Astrocyte (in vitro differentiated cells and primary cell): Measurements from ENCODE around the gene LGALS8. TPM values are rescaled to one million over a fixed set of nuclear protein-coding genes. Genes with fewer than 3 reads are reported as not detected.

Source experiments
- DNase-seq: peaks from one replicate; pipeline ENCODE4 v3.0.0-alpha.2; 2010; ENCODE audit warnings: low read depth
- FAIRE-seq: peaks from 2 replicates; lab custom pipeline; 2011; peaks lifted over from hg19 to GRCh38; lab: Jason Lieb, UNC
- H2AFZ ChIP-seq: 2 replicates; pipeline ENCODE4 v1.6.0; 2012; ENCODE audit warnings: low read depth, low read length, inconsistent platforms
- H3K27ac ChIP-seq: 2 replicates; pipeline ENCODE4 v1.5.1; 2011; ENCODE audit warnings: low read depth, low read length, inconsistent platforms
- H3K27me3 ChIP-seq: 2 replicates; pipeline ENCODE4 v1.6.0; 2011; ENCODE audit warnings: low read length, inconsistent platforms; ENCODE audit not compliant: insufficient read depth
- H3K36me3 ChIP-seq: 2 replicates; pipeline ENCODE4 v1.5.1; 2011; ENCODE audit warnings: low read length, inconsistent platforms; ENCODE audit not compliant: insufficient read depth
- H3K4me1 ChIP-seq: 2 replicates; pipeline ENCODE4 v1.5.1; 2011; ENCODE audit warnings: low read length, inconsistent platforms; ENCODE audit not compliant: insufficient read depth
- H3K4me2 ChIP-seq: 2 replicates; pipeline ENCODE4 v1.6.0; 2012; ENCODE audit warnings: low read length, inconsistent platforms
- H3K4me3 ChIP-seq: 2 replicates; pipeline ENCODE4 v1.5.1; 2011; ENCODE audit warnings: low read depth, mild to moderate bottlenecking, low read length, inconsistent platforms; ENCODE audit not compliant: insufficient read depth
- H3K79me2 ChIP-seq: 2 replicates; pipeline ENCODE4 v1.6.0; 2012; ENCODE audit warnings: mild to moderate bottlenecking, low read length, inconsistent platforms; ENCODE audit not compliant: insufficient read depth
- H3K9ac ChIP-seq: 2 replicates; pipeline ENCODE4 v1.6.0; 2012; ENCODE audit warnings: mild to moderate bottlenecking, low read length, inconsistent platforms
- H3K9me3 ChIP-seq: 2 replicates; pipeline ENCODE4 v1.5.1; 2012; ENCODE audit warnings: low read depth, mild to moderate bottlenecking, low read length, inconsistent platforms; ENCODE audit not compliant: insufficient read depth
- H4K20me1 ChIP-seq: 2 replicates; pipeline ENCODE4 v1.6.0; 2012; ENCODE audit warnings: low read length, inconsistent platforms; ENCODE audit not compliant: insufficient read depth
- H3K27ac Mint-ChIP-seq: one replicate; pipeline ENCODE4 v1.8.0; 2021; ENCODE audit warnings: mild to moderate bottlenecking, mixed read lengths; ENCODE audit not compliant: unreplicated experiment
- H3K27me3 Mint-ChIP-seq: one replicate; pipeline ENCODE4 v1.8.0; 2021; ENCODE audit warnings: low read depth, mixed read lengths; ENCODE audit not compliant: unreplicated experiment
- H3K36me3 Mint-ChIP-seq: one replicate; pipeline ENCODE4 v1.8.0; 2021; ENCODE audit warnings: low read depth, mixed read lengths; ENCODE audit not compliant: unreplicated experiment
- H3K4me1 Mint-ChIP-seq: one replicate; pipeline ENCODE4 v1.8.0; 2021; ENCODE audit warnings: low read depth, mixed read lengths; ENCODE audit not compliant: unreplicated experiment
- H3K4me3 Mint-ChIP-seq: one replicate; pipeline ENCODE4 v1.8.0; 2021; ENCODE audit warnings: mild to moderate bottlenecking, moderate library complexity, mixed read lengths; ENCODE audit not compliant: unreplicated experiment
- H3K9me3 Mint-ChIP-seq: one replicate; pipeline ENCODE4 v1.8.0; 2021; ENCODE audit warnings: mild to moderate bottlenecking, mixed read lengths; ENCODE audit not compliant: unreplicated experiment
- EZH2 ChIP-seq: IDR thresholded peaks from 2 replicates; pipeline ENCODE4 v1.6.1; 2012; ENCODE audit warnings: mild to moderate bottlenecking, low read length, inconsistent platforms; ENCODE audit not compliant: insufficient read depth
- total RNA-seq: library from RNA; stranded (reverse); gene quantifications from 2 replicates; pipeline ENCODE4 v1.2.1, GENCODE V29; 2021
- TF ChIP-seq, protein P1 (sequence below): IDR thresholded peaks from 2 replicates; pipeline ENCODE4 v1.5.1; 2011; ENCODE audit warnings: low read depth, mild to moderate bottlenecking, inconsistent platforms, low read length, moderate library complexity; ENCODE audit not compliant: insufficient read depth

Gene LGALS8
- total RNA-seq, 1 donor from 2014 or later: 27.9 TPM

DNA sequence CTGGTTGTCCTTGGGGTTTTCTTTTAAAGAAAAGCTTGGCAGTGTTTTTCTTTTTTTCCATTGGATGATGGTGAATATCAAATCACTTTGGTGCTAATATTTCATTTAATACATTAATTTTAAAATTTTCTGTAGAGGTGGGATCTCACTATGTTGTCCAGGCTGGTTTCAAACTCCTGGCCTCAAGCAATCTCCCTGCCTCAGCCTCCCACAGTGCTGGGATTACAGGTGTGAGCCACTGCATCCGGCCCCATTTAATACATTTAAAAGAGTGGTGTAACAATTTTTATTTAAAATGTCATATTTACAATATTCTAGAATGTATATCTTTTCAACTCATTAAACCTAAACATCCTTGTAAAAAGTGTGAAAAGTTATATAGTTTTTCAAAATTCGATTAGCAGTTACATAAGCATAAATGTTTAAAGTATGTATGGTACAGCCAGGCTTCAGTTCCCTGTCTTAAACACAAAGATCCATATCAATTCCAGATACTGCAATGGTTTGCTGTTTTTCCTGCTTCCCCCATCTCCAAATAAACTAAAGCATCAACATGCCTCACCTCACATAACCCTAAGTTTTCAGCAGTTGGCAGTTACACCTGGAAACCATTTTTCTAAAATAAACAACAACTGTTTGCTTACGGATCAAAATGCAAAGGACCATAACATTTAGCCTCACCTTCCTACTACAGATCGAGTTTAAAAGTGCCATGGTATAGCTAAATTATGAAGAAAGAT is 8.9 kb upstream of the LGALS8 start:
- no peaks in the 10 kb centered on the region for H3K9me3 ChIP-seq
- H2AFZ ChIP-seq: no peak overlapping the region
- H4K20me1 ChIP-seq: no peaks in the 10 kb centered on the region
- Mint-ChIP-seq H3K9me3 (no peaks in the 10 kb centered on the region), H3K27me3 (no peaks in the 10 kb centered on the region), H3K27ac (no peak overlapping the region), H3K4me3 (no peak overlapping the region), H3K36me3 (no peaks in the 10 kb centered on the region), H3K4me1 (peaks cover 8% of the 10 kb centered on the region)
- no peak overlapping the region for H3K4me3 ChIP-seq
- H3K4me1 ChIP-seq: peaks cover 11% of the 10 kb centered on the region
- H3K27me3 ChIP-seq: no peaks in the 10 kb centered on the region
- no peak for FAIRE-seq
- H3K79me2 ChIP-seq: no peaks in the 10 kb centered on the region
- H3K27ac ChIP-seq: no peak overlapping the region
- TF ChIP-seq, protein P1, sequence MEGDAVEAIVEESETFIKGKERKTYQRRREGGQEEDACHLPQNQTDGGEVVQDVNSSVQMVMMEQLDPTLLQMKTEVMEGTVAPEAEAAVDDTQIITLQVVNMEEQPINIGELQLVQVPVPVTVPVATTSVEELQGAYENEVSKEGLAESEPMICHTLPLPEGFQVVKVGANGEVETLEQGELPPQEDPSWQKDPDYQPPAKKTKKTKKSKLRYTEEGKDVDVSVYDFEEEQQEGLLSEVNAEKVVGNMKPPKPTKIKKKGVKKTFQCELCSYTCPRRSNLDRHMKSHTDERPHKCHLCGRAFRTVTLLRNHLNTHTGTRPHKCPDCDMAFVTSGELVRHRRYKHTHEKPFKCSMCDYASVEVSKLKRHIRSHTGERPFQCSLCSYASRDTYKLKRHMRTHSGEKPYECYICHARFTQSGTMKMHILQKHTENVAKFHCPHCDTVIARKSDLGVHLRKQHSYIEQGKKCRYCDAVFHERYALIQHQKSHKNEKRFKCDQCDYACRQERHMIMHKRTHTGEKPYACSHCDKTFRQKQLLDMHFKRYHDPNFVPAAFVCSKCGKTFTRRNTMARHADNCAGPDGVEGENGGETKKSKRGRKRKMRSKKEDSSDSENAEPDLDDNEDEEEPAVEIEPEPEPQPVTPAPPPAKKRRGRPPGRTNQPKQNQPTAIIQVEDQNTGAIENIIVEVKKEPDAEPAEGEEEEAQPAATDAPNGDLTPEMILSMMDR: no peak
- no peak for TF ChIP-seq EZH2
- no peak for DNase-seq
- H3K4me2 ChIP-seq: no peak overlapping the region
- no peaks in the 10 kb centered on the region for H3K36me3 ChIP-seq
- no peak overlapping the region for H3K9ac ChIP-seq

DNA sequence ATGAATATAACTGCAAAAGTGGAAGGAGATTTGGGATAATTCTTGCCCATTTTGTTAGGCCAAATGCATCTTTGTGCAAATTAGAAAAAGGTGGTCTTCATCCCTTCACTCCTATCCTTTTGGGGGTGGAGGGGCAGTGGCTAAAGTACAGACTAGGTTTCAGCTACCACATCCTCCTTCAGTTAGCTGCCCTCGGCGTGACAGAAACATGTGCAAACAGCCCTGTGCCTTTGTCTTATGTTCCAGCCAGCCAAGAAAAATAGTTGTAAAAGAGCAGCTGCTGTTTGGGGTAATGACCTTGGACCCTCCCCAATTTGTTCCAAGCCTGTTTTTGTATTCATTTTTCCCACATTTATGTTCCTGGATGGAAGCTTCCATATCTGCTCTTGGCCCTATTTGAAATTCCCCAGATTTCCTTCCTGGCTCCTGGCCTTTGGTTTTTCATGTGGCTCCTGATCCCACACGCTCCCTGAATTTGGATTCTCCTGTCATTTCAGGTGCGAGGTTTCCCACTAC is 8.3 kb upstream of the LGALS8 start:
- peaks cover 11% of the 10 kb centered on the region for H3K4me1 ChIP-seq
- FAIRE-seq (no peak), DNase-seq (no peak)
- no peaks in the 10 kb centered on the region for H3K36me3 ChIP-seq
- H3K79me2 ChIP-seq: no peaks in the 10 kb centered on the region
- no peak overlapping the region for H2AFZ ChIP-seq
- H3K9me3 ChIP-seq: no peaks in the 10 kb centered on the region
- Mint-ChIP-seq H3K36me3 (no peaks in the 10 kb centered on the region), H3K27me3 (no peaks in the 10 kb centered on the region), H3K4me3 (no peak overlapping the region), H3K9me3 (no peaks in the 10 kb centered on the region), H3K4me1 (peaks cover 10% of the 10 kb centered on the region), H3K27ac (no peak overlapping the region)
- H3K4me2 ChIP-seq: no peak overlapping the region
- no peaks in the 10 kb centered on the region for H3K27me3 ChIP-seq
- no peak overlapping the region for H3K27ac ChIP-seq
- no peak overlapping the region for H3K9ac ChIP-seq
- H3K4me3 ChIP-seq: no peak overlapping the region
- H4K20me1 ChIP-seq: no peaks in the 10 kb centered on the region
- TF ChIP-seq, protein P1: no peak
- TF ChIP-seq EZH2: no peak
